M059J (cell line): ENCODE results near the gene CAB39. TPM values are rescaled to one million over a fixed set of nuclear protein-coding genes. Genes with fewer than 3 reads are reported as not detected.
"Not testable (repeated sequence)": the region's sequence is repeated elsewhere in the genome, so short reads cannot be mapped to it uniquely, and the experiment has no call there.

Source experiments
- DNase-seq: peaks from one replicate; pipeline ENCODE4 v3.0.0-alpha.2; 2012; ENCODE audit warnings: low read depth
- total RNA-seq: library from RNA; depleted of rRNA; stranded (reverse); fragments of >200 nt; shearing (Covaris generic); gene quantifications from 2 replicates; pipeline ENCODE4 v1.2.3, GENCODE V29; 2014

CAB39 gene
- total RNA-seq, 1 experiment from 2014 or later, result 115 TPM

DNA sequence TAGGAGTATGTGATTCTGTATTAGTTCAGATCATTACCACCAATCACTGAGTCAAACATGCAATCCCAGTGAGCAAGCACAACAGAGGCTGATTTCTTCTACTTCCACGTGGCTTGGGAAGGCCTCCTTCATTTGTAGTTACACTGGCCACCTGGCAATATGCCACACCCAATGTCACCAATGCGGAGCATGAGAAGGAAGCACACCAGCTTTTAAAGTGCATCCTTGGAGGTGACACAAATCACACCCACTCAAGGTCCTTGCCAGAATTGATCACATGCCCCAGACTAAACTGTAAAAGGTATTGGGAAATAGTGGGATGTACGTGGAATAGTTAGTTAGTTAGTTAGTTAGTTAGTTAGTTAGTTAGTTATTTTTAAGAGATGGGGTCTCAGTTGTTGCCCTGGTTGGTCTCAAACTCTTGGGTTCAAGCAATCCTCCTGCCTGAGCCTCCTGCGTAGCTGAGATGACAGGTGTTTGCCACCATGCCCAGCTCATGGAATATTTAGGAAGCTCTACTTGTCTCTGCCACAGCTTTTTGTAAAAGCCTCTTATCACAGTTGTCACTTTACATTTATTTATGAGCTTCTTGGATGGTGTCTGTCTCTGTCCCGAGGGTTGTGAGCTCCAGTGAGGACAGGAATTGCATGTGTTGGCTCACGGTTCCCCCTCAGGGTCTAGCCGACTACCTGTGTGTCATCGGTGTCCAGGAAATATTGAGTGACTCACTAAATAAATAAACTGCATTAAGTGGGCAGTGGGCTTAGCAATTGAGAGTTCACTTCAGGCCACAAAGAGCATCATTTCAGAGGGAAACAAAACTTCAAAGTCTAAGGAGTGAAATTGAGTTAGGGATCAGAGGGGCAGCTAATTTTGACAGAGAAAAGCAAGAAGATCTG, 28.1 kb upstream of the CAB39 start:
- DNase-seq, result peak; percentile 97

GRCh38 chr2:230685178-230685577, 27.5 kb upstream of the CAB39 start:
- DNase-seq, result no peak

DNA sequence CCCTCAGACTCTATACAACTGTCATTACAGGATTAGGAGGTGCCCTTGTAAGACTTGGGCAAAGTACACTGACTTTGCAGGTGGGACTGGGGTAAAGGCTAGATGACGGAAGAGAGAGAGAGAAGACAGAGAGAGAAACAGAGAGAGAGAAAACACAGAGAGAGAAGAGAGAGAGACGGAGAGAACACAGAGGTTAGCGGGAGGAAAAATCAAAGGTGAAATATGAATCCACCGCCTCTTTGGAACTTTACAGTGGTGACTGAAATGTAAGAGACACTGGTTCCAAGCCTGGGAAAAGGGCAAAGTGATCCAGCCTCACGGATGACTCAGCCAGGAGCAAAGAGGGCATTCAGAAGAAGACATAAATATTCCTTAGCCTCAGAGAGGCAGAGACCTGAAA, 25.1 kb upstream of the CAB39 start:
- DNase-seq, result peak; percentile 89

DNA sequence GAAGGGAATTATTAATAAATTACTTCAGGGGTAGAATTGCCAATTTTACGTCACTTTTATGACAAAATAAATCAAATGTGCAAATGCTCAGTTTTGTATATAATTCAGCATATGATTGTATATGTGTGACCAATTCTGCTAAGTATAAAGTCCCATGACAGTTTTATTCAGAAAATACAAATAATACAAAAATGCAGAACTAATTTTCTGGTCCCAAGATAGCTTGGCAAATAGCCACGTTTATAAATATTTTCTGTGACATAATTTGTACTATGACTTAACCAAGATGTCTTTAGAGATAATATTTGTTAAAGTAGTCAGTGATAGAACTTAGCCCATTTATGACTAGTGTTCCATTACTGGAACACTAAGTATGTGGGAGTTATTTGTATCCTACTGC, 24.2 kb upstream of the CAB39 start:
- no peak for DNase-seq

GRCh38 chr2:230690439-230690838, 22.2 kb upstream of the CAB39 start:
- peak; percentile 89 for DNase-seq

DNA sequence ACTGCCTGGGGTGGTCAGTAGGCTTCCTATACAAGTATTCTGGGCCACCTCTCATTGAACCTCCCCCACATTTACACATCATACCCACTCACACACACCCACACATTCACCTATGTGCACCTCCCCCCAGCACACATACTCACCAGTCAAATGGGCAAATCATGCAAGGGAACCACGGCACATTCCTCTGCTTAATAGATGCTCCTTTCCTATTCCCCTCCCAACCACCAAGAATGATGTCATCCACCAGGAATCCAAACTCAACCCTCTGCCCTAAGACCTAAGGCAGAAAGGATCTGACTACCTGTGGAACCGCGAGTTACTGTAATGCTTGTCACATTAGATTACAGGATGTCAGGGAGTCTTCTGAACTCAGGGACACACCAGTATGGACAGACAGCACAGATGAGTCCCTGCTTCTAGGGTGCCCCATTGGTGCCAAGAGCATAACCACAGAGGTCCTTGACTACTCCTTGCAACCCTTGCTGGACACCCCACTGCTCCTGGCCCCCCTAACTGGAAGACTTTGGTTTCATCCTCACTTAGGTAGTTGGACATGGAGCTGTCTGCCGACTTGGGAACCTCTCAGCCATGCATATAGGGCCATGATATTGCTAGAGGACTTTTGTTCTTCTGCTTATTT, 21.5 kb upstream of the CAB39 start:
- DNase-seq, result peak; percentile 99

- peak; percentile 40 for DNase-seq
Measured at GRCh38 chr2:230692760-230693159, 19.9 kb upstream of the CAB39 start.

GRCh38 chr2:230693411-230693810, 19.2 kb upstream of the CAB39 start:
- no peak for DNase-seq

- DNase-seq, result no peak
Measured at GRCh38 chr2:230694241-230694640, 18.4 kb upstream of the CAB39 start.

DNA sequence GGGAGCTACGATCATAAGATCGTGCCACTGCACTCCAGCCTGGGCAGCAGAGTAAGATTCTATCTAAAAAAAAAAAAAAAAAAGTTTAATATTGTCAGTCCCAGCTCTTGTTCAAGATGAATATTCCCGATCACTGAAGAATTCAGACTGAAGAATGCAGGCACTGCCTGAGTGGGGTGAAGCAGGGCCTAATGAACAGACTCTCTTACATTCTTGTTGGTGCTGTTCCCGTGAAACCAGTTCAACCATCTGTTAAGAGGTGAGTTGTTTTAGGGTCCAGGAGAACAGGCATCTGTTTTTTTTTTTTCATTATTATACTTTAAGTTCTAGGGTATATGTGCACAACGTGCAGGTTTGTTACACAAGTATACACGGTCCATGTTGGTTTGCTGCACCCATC, 17.1 kb upstream of the CAB39 start:
- no peak for DNase-seq

- no peak for DNase-seq
Measured at GRCh38 chr2:230696670-230697069, 16.0 kb upstream of the CAB39 start.

DNA sequence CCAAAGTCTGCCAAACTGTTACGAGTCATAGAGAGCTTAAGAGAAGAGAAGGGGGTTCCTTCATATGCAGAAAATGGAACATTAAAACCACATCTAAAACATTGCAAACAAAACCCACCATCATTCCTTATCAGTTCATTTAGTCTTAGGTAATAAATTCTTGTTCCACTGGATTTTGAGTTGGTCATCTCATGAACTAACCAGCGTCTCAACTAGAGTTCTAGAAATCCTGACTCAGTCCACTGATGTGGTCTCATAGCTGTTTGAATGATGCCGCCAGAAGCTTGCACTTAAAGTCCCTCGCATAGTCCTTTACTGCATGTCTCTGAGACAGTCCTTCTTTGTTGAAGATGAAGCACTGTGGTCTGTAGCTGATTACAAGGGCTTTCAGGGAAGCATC, 15.0 kb upstream of the CAB39 start:
- DNase-seq, result peak; percentile 72

DNA sequence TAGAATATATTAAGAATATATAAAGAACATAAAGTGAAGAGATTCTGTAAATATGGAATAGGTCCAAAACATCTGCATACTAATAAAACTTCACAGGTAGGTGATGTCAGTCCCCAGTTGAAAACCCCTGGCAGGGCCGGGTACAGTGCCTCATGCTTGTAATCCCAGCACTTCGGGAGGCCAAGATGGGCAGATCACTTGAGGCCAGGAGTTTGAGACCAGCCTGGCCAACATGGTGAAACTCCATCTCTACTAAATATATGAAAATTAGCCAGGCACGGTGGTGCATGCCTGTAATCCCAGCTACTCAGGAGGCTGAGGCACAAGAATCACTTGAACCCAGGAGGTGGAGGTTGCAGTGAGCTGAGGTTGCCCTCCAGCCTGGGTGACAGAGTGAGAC, 13.9 kb upstream of the CAB39 start:
- DNase-seq, result not testable (repeated sequence)

DNA sequence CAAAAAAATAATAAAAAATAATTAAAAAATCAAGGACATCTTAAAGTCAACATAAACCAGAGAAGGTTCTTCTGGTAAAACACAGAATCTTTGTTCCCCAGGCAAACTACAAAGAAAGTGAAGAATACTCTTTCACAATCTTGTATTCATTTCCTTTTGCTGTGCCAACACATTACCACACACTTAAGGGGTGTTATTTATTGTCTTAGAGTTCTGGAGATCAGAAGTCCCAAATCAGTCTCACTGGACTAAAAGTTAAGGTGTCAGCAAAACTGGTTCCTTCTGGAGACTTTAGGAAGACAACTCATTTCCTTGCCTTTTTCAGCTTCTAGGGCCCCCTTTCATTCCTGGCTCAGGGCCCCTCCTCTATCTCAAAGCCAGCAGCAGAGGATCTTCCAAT, 12.2 kb upstream of the CAB39 start:
- DNase-seq, result no peak

DNA sequence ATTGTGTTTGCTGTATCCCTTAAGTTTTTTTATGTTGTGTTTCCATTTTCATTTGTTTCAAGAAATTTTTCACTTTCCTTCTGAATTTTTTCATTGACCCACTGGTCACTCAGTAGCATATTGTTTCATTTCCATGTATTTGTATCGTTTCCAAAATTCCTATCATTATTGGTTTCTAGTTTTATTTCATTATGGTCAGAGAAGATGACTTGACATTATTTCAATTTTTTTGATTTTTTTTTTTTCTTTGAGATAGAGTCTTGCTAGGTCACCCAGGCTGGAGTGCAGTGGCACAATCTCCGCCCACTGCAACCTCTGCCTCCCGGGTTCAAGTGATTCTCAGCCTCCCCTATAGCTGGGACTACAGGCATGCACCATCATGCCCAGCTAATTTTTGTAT, 11.3 kb upstream of the CAB39 start:
- DNase-seq, result no peak

DNA sequence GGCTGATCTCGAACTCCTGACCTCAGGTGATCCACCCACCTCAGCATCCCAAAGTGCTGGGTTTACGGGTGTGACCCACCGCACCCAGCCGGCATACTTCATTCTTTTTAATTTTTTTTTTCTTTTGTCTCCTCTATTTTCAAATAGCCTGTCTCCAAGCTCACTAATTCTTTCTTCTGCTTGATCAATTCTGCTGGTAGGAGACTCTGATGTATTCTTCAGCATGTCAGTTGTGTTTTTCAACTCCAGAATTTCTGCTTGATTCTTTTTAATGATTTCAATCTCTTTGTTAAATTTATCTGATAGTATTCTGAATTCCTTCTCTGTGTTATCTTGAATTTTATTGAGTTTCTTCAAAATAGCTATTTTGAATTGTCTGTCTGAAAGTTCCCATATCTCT, 10.2 kb upstream of the CAB39 start:
- not testable (repeated sequence) for DNase-seq

- no peak for DNase-seq
Measured at GRCh38 chr2:230703514-230703913, 9.1 kb upstream of the CAB39 start.

- peak; percentile 75 for DNase-seq
Measured at GRCh38 chr2:230706053-230706521, 6.6 kb upstream of the CAB39 start.

DNA sequence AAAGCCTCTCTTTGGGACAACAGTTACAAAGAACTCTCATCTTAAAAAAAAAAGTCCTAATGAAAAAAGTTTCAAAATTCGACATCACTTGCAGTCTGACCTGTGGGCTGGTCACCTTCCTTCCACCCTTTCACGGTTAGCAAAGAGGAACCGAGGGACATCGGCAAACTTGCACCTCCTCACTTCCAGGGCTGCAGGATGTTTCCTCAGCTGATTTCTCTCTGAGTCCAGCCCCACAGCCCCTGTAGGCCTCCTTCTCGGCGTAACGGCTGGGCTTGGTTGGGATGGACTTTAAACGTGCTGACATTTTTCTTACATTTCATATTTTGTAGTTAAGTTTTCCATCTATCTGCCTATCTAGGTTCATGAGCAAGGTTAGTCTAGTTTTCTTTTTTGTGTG, 5.7 kb upstream of the CAB39 start:
- no peak for DNase-seq

DNA sequence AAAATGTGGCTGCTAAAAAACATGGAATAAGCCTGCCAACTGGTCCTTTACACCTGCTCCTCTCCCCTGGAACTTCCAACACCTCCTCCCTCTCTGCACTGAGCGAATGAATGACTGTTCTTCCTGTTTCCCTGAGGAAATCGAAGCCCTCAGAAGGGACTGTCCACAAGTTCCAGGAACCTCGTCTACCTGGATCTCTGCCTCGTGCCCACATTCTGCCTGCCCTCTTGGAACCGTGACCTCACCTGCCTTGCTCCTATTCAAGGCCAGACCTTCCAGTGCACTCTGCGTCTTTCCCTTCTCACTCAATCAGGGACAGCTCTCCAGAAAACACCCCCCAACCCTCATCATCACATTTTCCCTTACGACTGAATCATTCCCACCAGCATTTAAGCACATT, 4.4 kb upstream of the CAB39 start:
- no peak for DNase-seq

DNA sequence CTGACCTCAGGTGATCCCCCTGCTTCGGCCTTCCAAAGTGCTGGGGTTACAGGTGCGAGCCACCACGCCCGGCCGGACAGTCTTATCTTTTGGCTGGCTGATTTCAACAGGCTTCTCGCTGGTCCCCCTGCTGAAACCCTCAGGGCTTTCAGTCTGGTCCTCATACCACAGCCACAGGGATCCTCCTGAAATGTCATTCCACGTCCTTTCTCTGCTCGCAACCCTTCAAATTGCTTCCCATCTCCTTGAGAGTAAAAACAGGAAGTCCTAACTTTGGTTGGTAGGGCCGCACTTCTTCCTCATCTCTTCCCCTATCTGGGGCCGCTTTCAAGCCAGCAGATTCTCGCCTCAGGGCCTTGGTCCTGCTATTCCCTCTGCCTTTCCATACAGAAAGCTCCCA, 1.4 kb upstream of the CAB39 start:
- no peak for DNase-seq

DNA sequence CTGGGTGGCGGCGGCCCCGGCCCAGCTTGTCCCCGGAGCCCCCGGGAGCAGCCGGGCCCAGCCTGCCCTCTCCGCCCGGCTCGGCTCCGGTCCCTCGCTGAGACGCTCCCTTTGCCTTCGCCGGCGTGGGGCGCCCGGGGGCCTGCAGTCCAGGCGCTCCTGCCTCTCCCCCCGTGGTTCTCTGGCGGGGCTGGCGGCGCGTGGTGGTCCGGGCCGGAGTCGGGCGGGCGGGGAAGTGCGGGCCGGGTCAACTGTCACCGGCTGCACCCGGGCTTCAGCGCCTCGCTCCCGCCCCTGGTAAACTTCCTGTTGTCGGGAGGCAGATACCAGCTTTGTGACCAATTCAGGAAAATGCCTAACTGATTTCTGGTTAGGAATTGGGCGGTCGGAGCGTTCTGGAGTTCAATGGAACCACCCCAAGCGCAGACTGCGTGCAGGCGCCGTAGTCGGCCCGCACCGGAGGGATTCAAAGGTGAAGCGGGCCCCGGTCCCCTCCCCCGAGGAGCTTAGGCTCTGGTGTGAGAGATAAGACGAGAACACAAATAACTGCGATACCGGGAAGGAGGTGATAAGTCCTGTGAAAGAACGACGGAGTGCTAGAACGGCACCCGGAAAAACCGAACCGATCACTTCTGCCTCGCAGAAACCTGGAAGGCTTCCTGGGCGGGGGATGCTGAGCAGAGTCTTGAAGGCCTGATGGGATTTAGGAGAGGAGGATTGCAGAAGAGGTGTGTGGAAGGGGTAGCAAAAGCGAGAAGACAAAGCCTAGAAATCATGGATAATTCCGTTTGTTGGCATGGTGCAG, 891 bp downstream of the CAB39 start:
- peak; percentile 44 for DNase-seq
